ENCODE results near the gene ARNT2.

Gene ARNT2

GRCh38 chr15:80630981-80631380 lies 226.8 kb downstream of the ARNT2 start:
- Histone ChIP-seq H2BK120ac (ENCODE audit: low read depth, low read length) (no peak overlapping the region), H3K9ac (ENCODE audit: low read depth, low read length, poor library complexity) (no peak overlapping the region), H3K4me3 (ENCODE audit: low read length in 2 of 2) (no peak overlapping the region), H3K36me3 (replicated peaks in 1 of 2; ENCODE audit: control insufficient read depth in 2 of 2, insufficient read depth in 2 of 2, low read length in 2 of 2) (no peaks in the 10 kb centered on the region), H4K8ac (ENCODE audit: low read depth, low read length) (no peak overlapping the region), H2AFZ (ENCODE audit: low read length) (no peak overlapping the region), H3K4ac (ENCODE audit: low read length) (no peak overlapping the region), H3K79me1 (ENCODE audit: low read depth, low read length) (no peaks in the 10 kb centered on the region), H2BK12ac (ENCODE audit: low read length) (no peak overlapping the region), H3K18ac (ENCODE audit: low read length) (no peak overlapping the region), H3K4me2 (ENCODE audit: insufficient read depth, low read length, poor library complexity, severe bottlenecking) (no peak overlapping the region), H3K14ac (ENCODE audit: low read length) (no peak overlapping the region), H3K23ac (ENCODE audit: low read depth, low read length, poor library complexity) (no peak overlapping the region), H4K91ac (ENCODE audit: low read depth, low read length, poor library complexity) (no peak overlapping the region), H3K9me3 (replicated peaks in 1 of 2; ENCODE audit: control insufficient read depth in 2 of 2, insufficient read depth in 1 of 2, low read depth in 1 of 2, low read length in 2 of 2) (no peaks in the 10 kb centered on the region), H2BK15ac (ENCODE audit: low read length) (no peak overlapping the region), H2AK5ac (ENCODE audit: low read depth, low read length) (no peak overlapping the region), H3K27ac (replicated peaks; ENCODE audit: low read length) (no peak overlapping the region), H3K27me3 (ENCODE audit: control insufficient read depth in 3 of 3, insufficient read depth in 3 of 3, low read depth in 1 of 3, low read length in 3 of 3) (peaks cover 0 to 18% (median 0%) of the 10 kb centered on the region in 3 experiments), H2BK5ac (ENCODE audit: low read length) (no peak overlapping the region), H3K4me1 (ENCODE audit: control insufficient read depth in 2 of 2, insufficient read depth in 1 of 2, low read depth in 1 of 2, low read length in 2 of 2) (peaks cover 0 to 5% of the 10 kb centered on the region in 2 donors)
- no CpG with 5 or more reads among the region's 7 CpGs for WGBS, 2 donors (ENCODE audit: extremely low coverage in 2 of 2, insufficient read length in 2 of 2, insufficient replicate concordance in 1 of 2)
- DNase-seq (ENCODE audit: low spot score), result no peak

GRCh38 chr15:80633221-80633620 lies 229.0 kb downstream of the ARNT2 start:
- Histone ChIP-seq H2BK15ac (ENCODE audit: low read length) (no peak overlapping the region), H4K91ac (ENCODE audit: low read depth, low read length, poor library complexity) (no peak overlapping the region), H3K4me1 (ENCODE audit: control insufficient read depth in 2 of 2, insufficient read depth in 1 of 2, low read depth in 1 of 2, low read length in 2 of 2) (peaks cover 0 to 5% of the 10 kb centered on the region in 2 donors), H3K4me3 (ENCODE audit: low read length in 2 of 2) (no peak overlapping the region), H3K9ac (ENCODE audit: low read depth, low read length, poor library complexity) (no peak overlapping the region), H3K18ac (ENCODE audit: low read length) (no peak overlapping the region), H3K36me3 (replicated peaks in 1 of 2; ENCODE audit: control insufficient read depth in 2 of 2, insufficient read depth in 2 of 2, low read length in 2 of 2) (no peaks in the 10 kb centered on the region), H3K9me3 (replicated peaks in 1 of 2; ENCODE audit: control insufficient read depth in 2 of 2, insufficient read depth in 1 of 2, low read depth in 1 of 2, low read length in 2 of 2) (no peaks in the 10 kb centered on the region), H3K79me1 (ENCODE audit: low read depth, low read length) (no peaks in the 10 kb centered on the region), H4K8ac (ENCODE audit: low read depth, low read length) (no peak overlapping the region), H3K14ac (ENCODE audit: low read length) (no peak overlapping the region), H2BK12ac (ENCODE audit: low read length) (no peak overlapping the region), H2AFZ (ENCODE audit: low read length) (no peak overlapping the region), H3K4ac (ENCODE audit: low read length) (no peak overlapping the region), H3K27ac (replicated peaks; ENCODE audit: low read length) (no peak overlapping the region), H2AK5ac (ENCODE audit: low read depth, low read length) (no peak overlapping the region), H2BK120ac (ENCODE audit: low read depth, low read length) (no peak overlapping the region), H3K4me2 (ENCODE audit: insufficient read depth, low read length, poor library complexity, severe bottlenecking) (no peak overlapping the region), H3K27me3 (ENCODE audit: control insufficient read depth in 3 of 3, insufficient read depth in 3 of 3, low read depth in 1 of 3, low read length in 3 of 3) (peaks cover 0 to 18% (median 0%) of the 10 kb centered on the region in 3 experiments), H2BK5ac (ENCODE audit: low read length) (no peak overlapping the region), H3K23ac (ENCODE audit: low read depth, low read length, poor library complexity) (no peak overlapping the region)
- DNase-seq (ENCODE audit: low spot score), result no peak

GRCh38 chr15:80635953-80636352 lies 231.8 kb downstream of the ARNT2 start:
- Histone ChIP-seq H4K91ac (ENCODE audit: low read depth, low read length, poor library complexity) (no peak overlapping the region), H3K27me3 (ENCODE audit: control insufficient read depth in 3 of 3, insufficient read depth in 3 of 3, low read depth in 1 of 3, low read length in 3 of 3) (peaks cover 0 to 18% (median 0%) of the 10 kb centered on the region in 3 experiments)

GRCh38 chr15:80636675-80637074 lies 232.5 kb downstream of the ARNT2 start:
- Histone ChIP-seq H3K9me3 (replicated peaks in 1 of 2; ENCODE audit: control insufficient read depth in 2 of 2, insufficient read depth in 1 of 2, low read depth in 1 of 2, low read length in 2 of 2) (peaks cover 6 to 8% of the 10 kb centered on the region in 2 donors), H3K4me3 (ENCODE audit: low read length in 2 of 2) (no peak overlapping the region), H3K4me2 (ENCODE audit: insufficient read depth, low read length, poor library complexity, severe bottlenecking) (no peak overlapping the region), H3K27me3 (ENCODE audit: control insufficient read depth in 3 of 3, insufficient read depth in 3 of 3, low read depth in 1 of 3, low read length in 3 of 3) (peaks cover 0 to 18% (median 0%) of the 10 kb centered on the region in 3 experiments), H2BK15ac (ENCODE audit: low read length) (no peak overlapping the region), H2AK5ac (ENCODE audit: low read depth, low read length) (no peak overlapping the region), H2BK120ac (ENCODE audit: low read depth, low read length) (no peak overlapping the region), H3K36me3 (replicated peaks in 1 of 2; ENCODE audit: control insufficient read depth in 2 of 2, insufficient read depth in 2 of 2, low read length in 2 of 2) (no peaks in the 10 kb centered on the region), H3K14ac (ENCODE audit: low read length) (no peak overlapping the region), H2BK5ac (ENCODE audit: low read length) (no peak overlapping the region), H3K79me1 (ENCODE audit: low read depth, low read length) (no peaks in the 10 kb centered on the region), H3K4ac (ENCODE audit: low read length) (no peak overlapping the region), H4K91ac (ENCODE audit: low read depth, low read length, poor library complexity) (no peak overlapping the region), H3K4me1 (ENCODE audit: control insufficient read depth in 2 of 2, insufficient read depth in 1 of 2, low read depth in 1 of 2, low read length in 2 of 2) (no peaks in the 10 kb centered on the region), H3K9ac (ENCODE audit: low read depth, low read length, poor library complexity) (no peak overlapping the region), H3K27ac (replicated peaks; ENCODE audit: low read length) (no peak overlapping the region), H2BK12ac (ENCODE audit: low read length) (no peak overlapping the region), H3K18ac (ENCODE audit: low read length) (no peak overlapping the region), H2AFZ (ENCODE audit: low read length) (no peak overlapping the region), H4K8ac (ENCODE audit: low read depth, low read length) (no peak overlapping the region), H3K23ac (ENCODE audit: low read depth, low read length, poor library complexity) (no peak overlapping the region)
- no CpG with 5 or more reads among the region's 7 CpGs for WGBS, 2 donors (ENCODE audit: extremely low coverage in 2 of 2, insufficient read length in 2 of 2, insufficient replicate concordance in 1 of 2)
- no peak for DNase-seq (ENCODE audit: low spot score)

More at GRCh38 chr15:80635953-80636352, 231.8 kb downstream of the ARNT2 start:
- no peak overlapping the region for H3K23ac ChIP-seq (ENCODE audit: low read depth, low read length, poor library complexity)
- no peak overlapping the region for H3K14ac ChIP-seq (ENCODE audit: low read length)
- no peak for DNase-seq (ENCODE audit: low spot score)
- no peak overlapping the region for H2BK5ac ChIP-seq (ENCODE audit: low read length)
- no peak overlapping the region for H2AK5ac ChIP-seq (ENCODE audit: low read depth, low read length)
- H4K8ac ChIP-seq (ENCODE audit: low read depth, low read length), result no peak overlapping the region
- H2BK12ac ChIP-seq (ENCODE audit: low read length), result no peak overlapping the region
- no peak overlapping the region for H3K9ac ChIP-seq (ENCODE audit: low read depth, low read length, poor library complexity)
- no CpG with 5 or more reads among the region's 5 CpGs for WGBS, 2 donors (ENCODE audit: extremely low coverage in 2 of 2, insufficient read length in 2 of 2, insufficient replicate concordance in 1 of 2)
- no peaks in the 10 kb centered on the region for H3K4me1 ChIP-seq (ENCODE audit: control insufficient read depth in 2 of 2, insufficient read depth in 1 of 2, low read depth in 1 of 2, low read length in 2 of 2)
- H3K18ac ChIP-seq (ENCODE audit: low read length), result no peak overlapping the region
- no peak overlapping the region for H3K4ac ChIP-seq (ENCODE audit: low read length)
- H3K79me1 ChIP-seq (ENCODE audit: low read depth, low read length), result no peaks in the 10 kb centered on the region
- H3K9me3 ChIP-seq (replicated peaks in 1 of 2; ENCODE audit: control insufficient read depth in 2 of 2, insufficient read depth in 1 of 2, low read depth in 1 of 2, low read length in 2 of 2), result peaks cover 6 to 8% of the 10 kb centered on the region in 2 donors
- no peak overlapping the region for H2AFZ ChIP-seq (ENCODE audit: low read length)
- no peak overlapping the region for H3K4me2 ChIP-seq (ENCODE audit: insufficient read depth, low read length, poor library complexity, severe bottlenecking)
- H2BK120ac ChIP-seq (ENCODE audit: low read depth, low read length), result no peak overlapping the region
- no peaks in the 10 kb centered on the region for H3K36me3 ChIP-seq (replicated peaks in 1 of 2; ENCODE audit: control insufficient read depth in 2 of 2, insufficient read depth in 2 of 2, low read length in 2 of 2)
- no peak overlapping the region for H2BK15ac ChIP-seq (ENCODE audit: low read length)
- no peak overlapping the region for H3K27ac ChIP-seq (replicated peaks; ENCODE audit: low read length)
- H3K4me3 ChIP-seq (ENCODE audit: low read length in 2 of 2), result no peak overlapping the region

Measured in neuronal stem cell (in vitro differentiated cells).